ENCODE results near the gene FBRSL1. TPM values are rescaled to one million over a fixed set of nuclear protein-coding genes. Genes with fewer than 3 reads are reported as not detected.

The FBRSL1 gene
- polyA plus RNA-seq, 3 donors: 0.39 to 28.7 (median 0.74) TPM

- peaks cover 0 to 28% (median 0%) of the 10 kb centered on the region in 3 donors for H3K27me3 Mint-ChIP-seq (ENCODE audit: low read depth in 3 of 3)
- intact Hi-C loops (cut with micrococcal nuclease): loop anchor here (2.0 to 10.0 kb wide), 3 partner anchors 18 to 424 kb away; partner anchors contain the start of genes FBRSL1 (in 1 of the 2) and GOLGA3 (in 1 of the 2)
- Histone ChIP-seq H3K79me2 (ENCODE audit: insufficient read depth, low read length) (peaks cover 70% of the 10 kb centered on the region), H3K27ac (ENCODE audit: low read depth in 1 of 2, low read length in 2 of 2) (no peak overlapping the region), H2AFZ (ENCODE audit: insufficient read depth, low read depth, low read length, poor library complexity, severe bottlenecking) (no peak overlapping the region), H3K4me3 (replicated peaks in 1 of 3; ENCODE audit: low read depth in 2 of 3, low read length in 3 of 3) (no peak overlapping the region), H3K4me2 (replicated peaks; ENCODE audit: extremely low read depth, low read length, poor library complexity, severe bottlenecking) (no peak overlapping the region), H3K27me3 (ENCODE audit: control insufficient read depth in 2 of 2, insufficient read depth in 2 of 2, low read length in 2 of 2) (no peaks in the 10 kb centered on the region), H4K20me1 (ENCODE audit: insufficient read depth, low read length) (peaks cover 100% of the 10 kb centered on the region), H3K4me1 (ENCODE audit: control insufficient read depth in 1 of 2, insufficient read depth in 2 of 2, low read length in 2 of 2) (peaks cover 39 to 41% of the 10 kb centered on the region in 2 donors), H3K36me3 (replicated peaks in 1 of 2; ENCODE audit: control insufficient read depth in 1 of 2, insufficient read depth in 2 of 2, low read length in 2 of 2) (peaks cover 29 to 42% of the 10 kb centered on the region in 2 donors), H3K9me3 (replicated peaks in 1 of 2; ENCODE audit: control insufficient read depth in 1 of 2, insufficient read depth in 1 of 2, low read length in 2 of 2) (no peaks in the 10 kb centered on the region), H3K9ac (ENCODE audit: insufficient read depth, low read length, poor library complexity, severe bottlenecking) (no peak overlapping the region)
- no peak for DNase-seq
- peaks cover 7 to 34% of the 10 kb centered on the region in 2 donors for H3K36me3 Mint-ChIP-seq
- H3K9me3 Mint-ChIP-seq: peaks cover 0 to 2% (median 0%) of the 10 kb centered on the region in 7 donors
- WGBS (ENCODE audit: insufficient coverage): 94% methylated on average over 16 of the region's 16 CpGs
- peaks cover 38% of the 10 kb centered on the region for H3K4me1 Mint-ChIP-seq
- no peak overlapping the region for H3K4me3 Mint-ChIP-seq
- H3K27ac Mint-ChIP-seq: no peak overlapping the region
- TF ChIP-seq CTCF (IDR thresholded peaks at IDR 0.05): no peak
Measured at GRCh38 chr12:132508491-132508740, 18.5 kb downstream of the FBRSL1 start.

GRCh38 chr12:132508860-132509732, 19.1 kb downstream of the FBRSL1 start:
- no peak overlapping the region for H3K4me2 ChIP-seq (replicated peaks; ENCODE audit: extremely low read depth, low read length, poor library complexity, severe bottlenecking)
- no peak overlapping the region for H3K9ac ChIP-seq (ENCODE audit: insufficient read depth, low read length, poor library complexity, severe bottlenecking)
- no peak for DNase-seq
- H3K27ac ChIP-seq (ENCODE audit: low read depth in 1 of 2, low read length in 2 of 2): no peak overlapping the region
- no peak overlapping the region for H3K4me3 ChIP-seq (replicated peaks in 1 of 3; ENCODE audit: low read depth in 2 of 3, low read length in 3 of 3)
- Mint-ChIP-seq H3K27ac (no peak overlapping the region), H3K4me3 (no peak overlapping the region), H3K36me3 (peaks cover 7 to 36% of the 10 kb centered on the region in 2 donors), H3K9me3 (peaks cover 0 to 2% (median 0%) of the 10 kb centered on the region in 7 donors), H3K27me3 (ENCODE audit: low read depth in 3 of 3) (peaks cover 0 to 28% (median 0%) of the 10 kb centered on the region in 3 donors), H3K4me1 (peaks cover 32% of the 10 kb centered on the region)
- intact Hi-C loops (cut with micrococcal nuclease): loop anchor here (2.0 to 10.0 kb wide), 3 partner anchors 18 to 424 kb away; partner anchors contain the start of genes FBRSL1 (in 1 of the 2) and GOLGA3 (in 1 of the 2)
- no peak for TF ChIP-seq CTCF (IDR thresholded peaks at IDR 0.05)
- 76% methylated on average over 51 of the region's 53 CpGs for WGBS (ENCODE audit: insufficient coverage)
- peaks cover 100% of the 10 kb centered on the region for H4K20me1 ChIP-seq (ENCODE audit: insufficient read depth, low read length)
- H3K9me3 ChIP-seq (replicated peaks in 1 of 2; ENCODE audit: control insufficient read depth in 1 of 2, insufficient read depth in 1 of 2, low read length in 2 of 2): no peaks in the 10 kb centered on the region
- no peaks in the 10 kb centered on the region for H3K27me3 ChIP-seq (ENCODE audit: control insufficient read depth in 2 of 2, insufficient read depth in 2 of 2, low read length in 2 of 2)
- H2AFZ ChIP-seq (ENCODE audit: insufficient read depth, low read depth, low read length, poor library complexity, severe bottlenecking): no peak overlapping the region
- H3K36me3 ChIP-seq (replicated peaks in 1 of 2; ENCODE audit: control insufficient read depth in 1 of 2, insufficient read depth in 2 of 2, low read length in 2 of 2): peaks cover 33 to 42% of the 10 kb centered on the region in 2 donors
- H3K4me1 ChIP-seq (ENCODE audit: control insufficient read depth in 1 of 2, insufficient read depth in 2 of 2, low read length in 2 of 2): peaks cover 32 to 34% of the 10 kb centered on the region in 2 donors
- peaks cover 63% of the 10 kb centered on the region for H3K79me2 ChIP-seq (ENCODE audit: insufficient read depth, low read length)
